GM12891 (cell line): Measurements from ENCODE around the gene UTS2.

Experiments
- DNase-seq: peaks from one replicate; pipeline ENCODE4 v3.0.0; 2011; ENCODE audit warnings: low spot score; ENCODE audit not compliant: insufficient read length
- FAIRE-seq: peaks from 2 replicates; lab custom pipeline; 2011; peaks lifted over from hg19 to GRCh38; lab: Jason Lieb, UNC
- PAX5 ChIP-seq: IDR thresholded peaks from 2 replicates; pipeline ENCODE4 v1.6.1; 2011; ENCODE audit warnings: low read length, moderate library complexity, mild to moderate bottlenecking; ENCODE audit not compliant: insufficient read depth, severe bottlenecking
- POLR2A ChIP-seq: IDR thresholded peaks from 2 replicates; pipeline ENCODE4 v1.6.1; 2011; ENCODE audit warnings: low read depth, low read length, control low read depth
- POLR2AphosphoS5 ChIP-seq: IDR thresholded peaks from 2 replicates; pipeline ENCODE4 v1.6.1; 2011; ENCODE audit warnings: low read depth, low read length, control low read depth
- POU2F2 ChIP-seq: IDR thresholded peaks from 2 replicates; pipeline ENCODE4 v1.6.1; 2011; ENCODE audit warnings: low read depth, mild to moderate bottlenecking, control low read depth, low read length, moderate library complexity
- SPI1 ChIP-seq: IDR thresholded peaks from 2 replicates; pipeline ENCODE4 v1.6.1; 2011; ENCODE audit warnings: low read depth, low read length, control low read depth
- TAF1 ChIP-seq: IDR thresholded peaks from 2 replicates; pipeline ENCODE4 v1.6.1; 2011; ENCODE audit warnings: low read depth, low read length, control low read depth

UTS2 gene

DNA sequence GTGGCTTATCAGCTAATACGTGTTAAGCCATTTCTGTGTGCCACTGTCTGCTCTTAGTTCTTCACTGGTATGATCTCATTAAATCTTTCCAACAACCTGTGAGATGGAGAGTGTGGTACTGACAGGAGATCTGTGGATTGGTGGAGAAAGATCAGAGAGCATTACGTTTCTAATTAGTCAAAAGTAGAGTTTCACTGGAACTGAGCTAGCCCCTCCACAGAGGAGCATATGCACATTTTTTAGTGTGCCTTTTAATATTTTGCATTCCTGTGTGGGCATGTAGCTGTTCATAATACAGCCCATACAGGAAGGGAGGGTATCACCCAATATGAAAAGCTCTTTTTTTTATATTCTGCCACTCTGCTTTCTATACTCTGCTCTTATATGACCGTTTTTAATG lies 31.6 kb downstream of the UTS2 start:
- TF ChIP-seq PAX5 (no peak), POLR2AphosphoS5 (no peak), SPI1 (no peak), POU2F2 (no peak), POLR2A (no peak), TAF1 (no peak)
- DNase-seq (no peak), FAIRE-seq (no peak)

DNA sequence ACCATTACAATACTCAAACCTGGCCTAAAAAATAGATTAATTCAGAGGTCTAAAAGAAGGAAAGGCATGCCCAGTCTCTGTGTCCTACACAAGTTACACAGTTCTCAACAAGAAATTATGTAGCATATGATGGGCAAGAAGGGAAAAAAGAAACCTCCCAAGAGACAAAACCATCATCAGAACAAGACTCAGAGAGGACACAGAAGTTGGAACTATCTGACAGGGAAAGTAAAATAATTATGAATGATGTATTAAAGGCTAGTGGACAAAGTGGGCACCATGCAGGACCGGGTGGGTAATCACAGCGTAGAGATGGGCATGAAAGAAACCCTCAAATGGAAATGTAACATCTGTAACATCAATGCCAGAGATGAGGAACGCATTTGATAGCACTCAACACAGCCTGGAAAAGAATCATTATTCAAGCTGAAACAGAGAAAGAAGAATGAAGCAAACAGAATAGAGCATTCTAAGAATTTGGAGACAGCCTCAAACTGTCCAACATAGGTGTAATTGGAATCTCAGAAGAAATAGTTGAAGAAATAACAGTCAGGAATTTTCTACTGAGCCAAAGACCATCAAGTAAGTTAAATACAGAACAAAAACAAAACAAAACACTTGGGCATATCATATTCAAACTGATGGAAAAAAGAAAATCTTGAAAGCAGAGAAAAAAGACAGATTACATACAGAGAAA lies 39.0 kb downstream of the UTS2 start:
- no peak for DNase-seq
- FAIRE-seq: no peak
- TF ChIP-seq PAX5 (no peak), POLR2AphosphoS5 (no peak), POLR2A (no peak), TAF1 (no peak), POU2F2 (no peak), SPI1 (no peak)

DNA sequence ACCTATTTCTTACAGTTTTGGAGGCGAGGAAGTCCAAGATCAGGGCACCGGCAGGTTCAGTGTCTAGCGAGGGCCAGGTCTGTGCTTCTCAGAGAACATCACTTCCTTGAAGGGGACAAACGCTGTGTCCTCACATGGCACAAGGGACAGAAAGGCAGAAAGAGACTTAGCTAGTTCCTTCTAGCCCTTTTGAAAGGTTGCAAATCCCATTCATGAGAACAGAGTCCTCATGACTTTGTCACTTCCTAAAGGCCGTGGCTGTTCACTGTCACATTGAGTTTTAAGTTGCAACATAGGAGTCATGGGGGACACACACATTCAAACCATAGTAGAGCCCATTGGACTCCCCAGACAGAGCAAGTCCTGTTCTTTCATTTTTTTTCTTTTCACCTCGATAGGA lies 41.4 kb downstream of the UTS2 start:
- FAIRE-seq (no peak), DNase-seq (no peak)
- TF ChIP-seq POLR2AphosphoS5: no peak
- no peak for TF ChIP-seq POLR2A
- no peak for TF ChIP-seq SPI1
- no peak for TF ChIP-seq PAX5
- no peak for TF ChIP-seq TAF1

DNA sequence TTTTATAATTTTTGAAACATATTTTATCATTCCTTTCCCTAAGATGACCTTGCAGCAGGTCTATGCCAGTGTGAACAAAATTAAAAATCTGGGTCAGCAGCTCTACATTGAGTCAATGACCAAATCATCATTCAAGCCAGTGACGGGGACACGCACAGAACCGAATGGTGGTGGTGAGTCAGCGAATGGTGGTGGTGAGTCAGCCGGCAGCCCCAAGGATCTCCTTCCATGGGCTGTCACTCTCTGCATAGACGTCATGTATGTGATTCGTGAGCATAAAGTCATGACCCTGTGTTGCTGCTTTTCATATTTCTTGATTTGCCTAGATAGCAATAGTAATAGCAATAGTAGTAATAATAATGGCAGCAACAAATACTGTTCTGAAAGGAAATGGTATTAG lies 42.5 kb downstream of the UTS2 start:
- TF ChIP-seq TAF1 (no peak), SPI1 (no peak), POLR2A (no peak)
- DNase-seq (no peak), FAIRE-seq (no peak)

DNA sequence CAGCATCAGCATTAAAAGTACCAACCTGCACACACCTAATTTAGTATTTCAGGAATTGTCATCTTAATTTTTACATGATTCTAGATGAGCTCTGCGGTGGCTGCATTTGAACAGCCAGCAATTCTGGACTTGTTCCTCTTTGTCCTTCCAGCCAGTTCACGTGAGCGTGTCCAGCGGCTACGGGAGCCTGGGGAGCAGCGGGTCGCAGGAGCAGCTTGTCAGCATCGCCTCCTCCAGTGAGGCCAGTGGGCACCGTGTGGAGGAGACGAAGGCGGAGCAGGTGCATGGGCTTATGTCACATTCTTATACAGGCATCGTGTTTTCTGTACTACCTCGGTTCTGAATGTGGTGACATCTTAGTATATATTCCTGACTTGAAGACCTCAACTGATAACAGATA lies 43.1 kb downstream of the UTS2 start:
- FAIRE-seq: no peak
- DNase-seq: no peak
- TF ChIP-seq POLR2A (no peak), TAF1 (no peak), POU2F2 (no peak), POLR2AphosphoS5 (no peak), PAX5 (no peak), SPI1 (no peak)

DNA sequence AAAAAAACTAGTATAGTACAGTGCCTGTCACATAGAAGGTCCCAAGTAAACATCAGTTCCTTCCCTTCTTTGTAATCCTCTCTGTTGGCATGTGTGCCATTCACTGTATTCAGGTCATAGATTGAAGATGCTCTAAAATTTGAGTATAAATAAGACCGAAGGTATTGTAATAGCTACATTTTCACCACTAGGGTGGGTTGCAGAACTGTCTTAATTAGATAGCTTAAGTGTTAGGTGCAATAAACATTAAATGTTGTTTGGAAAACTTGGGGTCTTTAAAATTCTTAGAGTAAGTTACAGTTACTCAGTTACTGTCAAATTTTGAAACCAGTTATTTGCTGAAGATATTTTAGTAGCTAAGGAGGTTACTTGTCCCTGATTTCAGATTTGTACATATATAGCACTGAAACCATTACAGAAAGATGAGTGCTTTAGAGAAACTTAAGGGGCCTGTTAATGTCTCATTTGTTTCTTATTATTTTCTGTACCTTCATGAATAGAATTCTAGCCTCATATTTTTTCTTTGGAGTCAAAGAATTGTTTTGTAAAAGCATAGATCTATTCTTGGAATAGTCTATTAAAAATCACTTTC lies 44.5 kb downstream of the UTS2 start:
- FAIRE-seq (peak; percentile 43), DNase-seq (no peak)
- TF ChIP-seq SPI1: no peak
- no peak for TF ChIP-seq POU2F2
- no peak for TF ChIP-seq PAX5
- TF ChIP-seq TAF1: no peak
- no peak for TF ChIP-seq POLR2A
- TF ChIP-seq POLR2AphosphoS5: no peak

DNA sequence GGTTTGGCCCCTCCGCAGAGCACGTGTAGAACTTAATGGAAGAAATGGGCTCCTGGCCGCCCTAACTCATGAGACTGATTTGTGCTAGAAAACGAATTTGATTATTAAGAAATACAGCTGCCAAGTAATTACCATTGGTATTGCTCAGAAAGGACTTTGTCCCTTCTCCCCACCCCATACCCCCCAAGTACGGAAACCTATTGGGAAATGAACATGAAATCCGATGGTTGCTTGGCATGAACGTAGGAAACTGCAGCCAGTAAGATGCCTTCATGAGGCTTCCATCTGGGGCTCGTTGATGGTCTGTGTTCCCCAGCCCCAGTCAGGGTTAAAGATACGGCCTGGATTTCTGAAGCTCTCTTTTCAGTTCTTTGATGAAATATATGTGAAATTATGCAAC lies 47.4 kb downstream of the UTS2 start:
- no peak for TF ChIP-seq POLR2AphosphoS5
- no peak for TF ChIP-seq PAX5
- no peak for TF ChIP-seq POU2F2
- no peak for TF ChIP-seq SPI1
- TF ChIP-seq TAF1: no peak
- FAIRE-seq (no peak), DNase-seq (no peak)
